SKM-1 (cell line): ENCODE data around the gene SIAH1.
"Not testable (repeated sequence)": the region's sequence is repeated elsewhere in the genome, so short reads cannot be mapped to it uniquely, and the experiment has no call there.

Experiments used
- DNase-seq: peaks from one replicate; lab custom pipeline; 2025; ENCODE audit not compliant: unreplicated experiment; lab: John Stamatoyannopoulos, UW

SIAH1 gene

GRCh38 chr16:48367441-48368049 lies 17.7 kb downstream of the SIAH1 start:
- no peak for DNase-seq

- peak; percentile 72 for DNase-seq
These were observed 18.8 kb downstream of the SIAH1 start for GRCh38 chr16:48366165-48367093.

- DNase-seq, result no peak
These were observed 19.5 kb downstream of the SIAH1 start for GRCh38 chr16:48365601-48366164.

- DNase-seq, result no peak
These were observed 20.1 kb downstream of the SIAH1 start for GRCh38 chr16:48365025-48365600.

- DNase-seq, result no peak
These were observed 23.6 kb downstream of the SIAH1 start for GRCh38 chr16:48361540-48362144.

- DNase-seq, result no peak
These were observed 24.2 kb downstream of the SIAH1 start for GRCh38 chr16:48361012-48361411.

- DNase-seq, result no peak
These were observed 25.2 kb downstream of the SIAH1 start for GRCh38 chr16:48359983-48360382.

GRCh38 chr16:48358419-48358818 lies 26.8 kb downstream of the SIAH1 start:
- DNase-seq, result no peak

- no peak for DNase-seq
These were observed 28.4 kb downstream of the SIAH1 start for GRCh38 chr16:48356633-48357376.

GRCh38 chr16:48354877-48355855 lies 30.0 kb downstream of the SIAH1 start:
- DNase-seq, result no peak

- DNase-seq, result not testable (repeated sequence)
These were observed 30.8 kb downstream of the SIAH1 start for GRCh38 chr16:48354385-48354784.

GRCh38 chr16:48353565-48354163 lies 31.5 kb downstream of the SIAH1 start:
- peak; percentile 63 for DNase-seq

GRCh38 chr16:48352648-48353390 lies 32.4 kb downstream of the SIAH1 start:
- no peak for DNase-seq

GRCh38 chr16:48350736-48351135 lies 34.5 kb downstream of the SIAH1 start:
- no peak for DNase-seq

GRCh38 chr16:48347980-48348379 lies 37.2 kb downstream of the SIAH1 start:
- no peak for DNase-seq

- DNase-seq, result peak; percentile 31
These were observed 37.9 kb downstream of the SIAH1 start for GRCh38 chr16:48347191-48347865.

GRCh38 chr16:48342591-48342990 lies 42.6 kb downstream of the SIAH1 start:
- no peak for DNase-seq

- no peak for DNase-seq
These were observed 45.2 kb downstream of the SIAH1 start for GRCh38 chr16:48340054-48340453.
